GM04503 (cell line): ENCODE data around the gene EPC2.
A peak's percentile ranks its signal among the peaks of the same experiment; 100 is the strongest.

Experiments
- DNase-seq: peaks from one replicate; pipeline ENCODE4 v3.0.0-alpha.2; 2012; ENCODE audit warnings: low read depth

Gene EPC2, protein sequence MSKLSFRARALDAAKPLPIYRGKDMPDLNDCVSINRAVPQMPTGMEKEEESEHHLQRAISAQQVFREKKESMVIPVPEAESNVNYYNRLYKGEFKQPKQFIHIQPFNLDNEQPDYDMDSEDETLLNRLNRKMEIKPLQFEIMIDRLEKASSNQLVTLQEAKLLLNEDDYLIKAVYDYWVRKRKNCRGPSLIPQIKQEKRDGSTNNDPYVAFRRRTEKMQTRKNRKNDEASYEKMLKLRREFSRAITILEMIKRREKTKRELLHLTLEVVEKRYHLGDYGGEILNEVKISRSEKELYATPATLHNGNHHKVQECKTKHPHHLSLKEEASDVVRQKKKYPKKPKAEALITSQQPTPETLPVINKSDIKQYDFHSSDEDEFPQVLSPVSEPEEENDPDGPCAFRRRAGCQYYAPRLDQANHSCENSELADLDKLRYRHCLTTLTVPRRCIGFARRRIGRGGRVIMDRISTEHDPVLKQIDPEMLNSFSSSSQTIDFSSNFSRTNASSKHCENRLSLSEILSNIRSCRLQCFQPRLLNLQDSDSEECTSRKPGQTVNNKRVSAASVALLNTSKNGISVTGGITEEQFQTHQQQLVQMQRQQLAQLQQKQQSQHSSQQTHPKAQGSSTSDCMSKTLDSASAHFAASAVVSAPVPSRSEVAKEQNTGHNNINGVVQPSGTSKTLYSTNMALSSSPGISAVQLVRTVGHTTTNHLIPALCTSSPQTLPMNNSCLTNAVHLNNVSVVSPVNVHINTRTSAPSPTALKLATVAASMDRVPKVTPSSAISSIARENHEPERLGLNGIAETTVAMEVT

DNA sequence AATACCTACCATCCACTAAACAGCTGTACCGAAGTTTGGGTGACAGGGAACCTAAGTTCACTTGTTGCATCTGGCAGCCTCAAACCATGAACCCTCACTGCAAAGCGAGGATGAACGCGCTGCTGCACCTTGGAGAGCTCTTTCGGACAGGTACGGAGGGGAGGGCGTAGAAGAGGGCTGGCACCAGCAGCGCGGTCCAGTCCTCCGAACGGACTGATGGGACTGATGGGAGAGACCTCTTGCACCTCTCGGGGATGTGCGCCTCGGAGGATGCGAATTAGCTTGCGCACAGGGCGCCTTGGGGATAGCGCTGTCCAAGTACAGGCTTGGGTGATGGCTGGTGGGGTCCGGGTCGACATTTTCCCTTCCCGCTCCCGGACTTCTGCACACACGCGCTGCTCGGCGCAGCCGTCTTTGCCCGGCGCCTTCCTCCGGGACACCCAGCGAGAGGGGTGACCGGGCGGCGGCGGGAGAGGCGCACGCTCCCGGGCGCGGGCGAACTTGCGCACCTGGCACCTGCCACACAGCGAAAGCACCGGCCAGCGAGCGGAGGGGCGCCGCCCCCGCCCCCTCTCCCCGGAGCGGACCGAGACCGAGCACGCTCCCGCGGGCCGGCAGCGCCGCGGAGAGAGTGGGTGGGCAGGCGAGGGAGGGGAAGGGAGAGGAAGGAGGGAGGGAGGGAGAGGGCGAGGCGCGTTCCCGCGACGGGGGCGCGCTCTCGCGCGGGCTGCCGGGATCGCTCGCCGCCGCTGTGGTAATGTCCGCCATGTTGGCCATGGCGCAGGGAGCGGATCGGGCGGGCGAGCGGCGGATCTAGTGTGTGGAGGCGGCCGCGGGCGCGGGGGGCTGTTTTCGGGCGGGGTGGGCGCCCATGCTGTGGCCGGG lies at the start of gene EPC2:
TSS of gene EPC2 (plus strand) at position 754 of the 885 bp plus-strand sequence. CDS start 267 bp downstream, outside the sequence.
- no peak for DNase-seq

DNA sequence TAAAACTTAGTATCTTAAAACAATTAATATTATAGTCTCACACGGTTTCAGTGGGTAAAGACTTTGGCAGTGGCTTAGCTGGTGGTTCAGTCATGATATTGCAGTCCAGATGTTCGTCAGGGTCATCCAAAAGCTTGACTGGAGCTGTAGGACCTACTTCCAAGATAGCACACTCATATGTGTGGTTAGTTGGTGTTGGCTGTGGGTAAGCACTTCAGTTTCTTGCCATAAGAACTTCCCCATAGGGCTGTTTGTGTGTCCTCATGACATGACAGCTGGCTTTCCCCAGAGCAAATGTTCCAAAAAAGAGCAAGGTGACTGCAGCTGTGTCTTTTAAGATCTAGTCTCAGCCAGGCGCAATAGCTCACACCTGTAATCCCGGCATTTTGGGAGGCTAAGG lies 48.5 kb upstream of the EPC2 start:
- no peak for DNase-seq

DNA sequence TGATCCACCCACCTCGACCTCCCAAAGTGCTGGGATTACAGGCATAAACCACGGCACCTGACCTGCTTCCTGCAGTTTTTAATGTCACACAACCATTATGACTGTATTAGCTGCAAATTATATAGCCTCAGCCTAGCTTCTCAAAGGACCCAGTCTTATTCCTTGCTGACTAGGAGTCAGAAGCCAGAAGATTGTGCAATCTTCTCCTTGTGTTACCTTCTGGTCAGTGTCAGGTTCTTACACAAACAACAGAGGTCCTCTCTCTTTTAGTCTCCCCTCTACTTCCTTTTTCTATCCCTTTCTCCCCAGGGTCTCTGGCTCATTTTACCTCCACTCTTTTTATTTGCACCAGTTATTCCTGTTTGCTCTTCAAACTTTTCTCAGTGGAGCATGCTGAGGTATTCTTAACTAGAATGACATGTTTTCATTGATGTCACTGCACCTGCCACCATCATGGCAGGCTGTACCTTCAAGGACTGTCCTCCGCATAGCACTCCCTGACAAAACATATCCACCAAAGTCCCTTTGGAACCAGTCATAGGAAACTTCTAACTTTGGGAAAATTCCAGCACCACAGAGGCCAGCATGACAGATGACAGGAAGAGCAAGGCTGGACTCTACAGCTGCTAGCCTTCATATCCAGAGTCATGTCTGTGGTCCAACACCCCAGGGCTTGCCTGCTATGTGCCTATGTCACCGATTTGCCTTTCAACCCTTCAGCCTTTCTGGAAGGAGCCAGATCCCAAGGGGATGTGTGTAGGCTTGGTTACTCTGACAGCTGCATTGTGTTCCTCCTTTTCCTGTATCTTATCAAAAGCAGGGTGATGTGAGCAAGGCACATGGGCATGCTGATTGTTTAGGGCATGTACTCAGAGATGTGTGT lies 45.2 kb upstream of the EPC2 start:
- DNase-seq, result no peak

DNA sequence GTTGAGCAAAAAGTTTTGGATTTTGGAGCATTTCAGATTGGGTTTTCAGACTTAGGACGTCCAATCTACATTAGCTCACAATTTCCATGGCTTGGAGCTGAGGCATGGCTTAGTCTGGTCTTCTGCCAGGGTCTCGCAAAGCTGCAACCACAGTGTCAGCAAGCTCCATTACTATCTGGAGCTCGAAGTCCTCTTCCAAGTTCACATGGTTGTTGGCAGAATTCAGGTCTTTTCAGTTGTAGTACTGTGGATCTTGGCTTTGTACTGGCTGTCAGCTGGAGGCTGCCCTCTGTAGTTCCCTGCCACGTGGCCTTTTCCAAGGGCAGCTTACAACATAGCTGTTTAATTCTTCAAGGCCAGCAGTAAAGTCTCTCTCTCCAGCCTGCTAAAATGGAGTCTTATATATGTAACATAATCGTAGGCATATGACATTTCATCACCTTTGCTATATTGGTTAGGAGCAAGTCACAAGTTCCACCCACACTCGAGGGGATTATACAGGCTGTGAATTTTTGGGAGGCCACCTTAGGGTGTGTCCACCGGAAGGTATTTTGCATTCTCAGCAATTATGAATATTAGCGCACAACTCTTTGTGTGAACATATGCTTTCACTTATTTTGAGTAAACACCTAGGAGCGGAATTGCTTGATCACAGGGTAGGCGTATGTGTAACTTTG lies 41.5 kb upstream of the EPC2 start:
- no peak for DNase-seq

DNA sequence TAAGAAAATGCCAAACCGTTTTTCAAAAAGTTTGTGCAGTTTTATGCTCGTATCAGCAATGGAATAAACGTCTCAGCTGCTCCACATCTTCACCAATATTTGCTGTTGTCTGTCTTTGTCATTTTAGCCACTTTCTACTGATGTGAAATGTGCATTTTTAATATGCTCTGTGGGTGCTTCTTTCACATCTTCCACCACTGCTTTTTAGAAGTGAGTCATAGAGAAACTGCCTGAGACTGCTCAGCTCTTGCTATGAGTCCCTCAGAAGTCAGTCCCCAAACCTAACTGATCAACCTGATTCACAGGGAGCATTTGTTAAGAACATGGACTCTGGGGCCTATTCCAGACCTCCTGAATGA lies 41.0 kb upstream of the EPC2 start:
- no peak for DNase-seq

DNA sequence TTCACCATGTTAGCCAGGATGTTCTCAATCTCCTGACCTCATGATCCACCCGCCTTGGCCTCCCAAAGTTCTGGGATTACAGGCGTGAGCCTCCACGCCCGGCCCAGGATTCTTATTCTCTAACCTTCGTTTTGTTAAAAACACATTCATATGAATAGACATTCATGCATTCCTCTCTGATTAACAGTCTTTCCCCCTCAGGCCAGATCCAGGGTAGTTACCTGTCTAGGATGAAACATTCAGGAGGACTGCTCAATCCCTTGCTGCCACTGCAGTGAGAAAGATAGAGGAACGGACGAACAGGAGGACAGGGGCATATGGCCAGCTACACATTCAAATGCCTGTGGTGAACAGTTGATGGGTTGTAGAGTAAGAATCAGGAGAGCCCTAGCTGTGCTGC lies 39.6 kb upstream of the EPC2 start:
- no peak for DNase-seq

DNA sequence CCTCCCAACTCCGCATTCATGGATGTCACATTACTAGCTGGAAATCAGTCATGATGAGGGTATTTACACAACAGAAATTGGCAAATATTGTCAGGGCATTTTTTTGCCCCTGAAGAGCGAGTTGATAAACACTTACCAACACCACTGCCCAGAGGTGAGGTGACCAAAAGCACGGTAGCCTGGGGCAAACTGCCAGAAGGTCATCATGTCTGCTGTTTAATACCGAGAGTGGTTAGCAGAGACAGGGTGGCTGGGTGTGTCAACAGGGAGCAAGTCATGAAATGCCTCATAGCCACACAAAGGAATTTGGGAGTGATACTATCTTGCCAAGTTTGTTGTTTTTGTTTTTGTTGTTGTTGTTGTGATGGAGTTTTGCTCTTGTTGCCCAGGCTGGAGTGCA lies 37.0 kb upstream of the EPC2 start:
- DNase-seq, result no peak

DNA sequence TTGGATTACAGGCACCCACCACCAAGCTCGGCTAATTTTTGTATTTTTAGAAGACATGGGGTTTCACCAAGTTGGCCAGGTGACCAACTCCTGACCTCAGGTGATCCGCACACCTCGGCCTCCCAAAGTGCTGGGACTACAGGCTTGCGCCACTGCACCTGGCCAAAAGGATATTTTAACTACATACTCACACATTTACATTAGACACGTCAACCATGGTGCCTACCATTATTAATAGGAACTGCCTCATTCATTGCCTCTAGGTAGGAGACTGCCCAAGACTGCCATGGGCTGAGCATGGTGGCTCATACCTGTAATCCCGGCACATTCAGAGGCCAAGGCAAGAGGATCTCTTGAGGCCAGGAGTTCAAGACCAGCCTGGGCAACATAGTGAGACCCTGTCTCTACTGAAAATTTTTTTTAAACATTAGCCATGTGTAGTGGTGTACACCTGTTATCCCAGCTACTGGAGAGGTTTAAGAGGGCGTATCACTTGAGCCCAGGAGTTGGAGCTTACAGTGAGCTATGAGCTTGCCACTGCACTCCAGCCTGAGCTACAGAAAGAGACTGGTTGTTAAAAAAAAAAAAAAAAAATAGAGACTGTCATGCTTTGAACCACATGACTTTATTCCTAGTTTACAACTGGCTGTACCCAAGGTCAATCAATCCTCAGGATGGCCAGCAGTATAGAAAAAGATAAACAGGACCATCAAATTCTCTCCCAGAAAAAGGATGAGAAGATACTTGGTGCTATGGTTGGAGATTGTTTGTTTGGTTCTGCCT lies 31.1 kb upstream of the EPC2 start:
- DNase-seq, result no peak

DNA sequence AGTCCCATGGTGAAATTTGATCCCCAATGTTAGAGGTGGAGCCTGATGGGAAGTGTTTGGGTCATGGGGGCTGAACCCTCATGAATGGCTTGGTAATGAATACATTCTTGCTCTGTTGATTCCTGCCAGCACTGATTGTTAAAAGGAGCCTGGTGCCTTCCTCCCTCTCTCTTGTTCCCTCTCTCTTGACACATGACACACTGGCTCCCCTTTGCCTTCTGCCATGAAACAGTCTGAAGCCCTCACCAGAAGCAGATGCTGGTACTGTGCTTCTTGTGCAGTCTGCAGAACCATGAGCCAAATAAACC lies 30.6 kb upstream of the EPC2 start:
- DNase-seq, result no peak

DNA sequence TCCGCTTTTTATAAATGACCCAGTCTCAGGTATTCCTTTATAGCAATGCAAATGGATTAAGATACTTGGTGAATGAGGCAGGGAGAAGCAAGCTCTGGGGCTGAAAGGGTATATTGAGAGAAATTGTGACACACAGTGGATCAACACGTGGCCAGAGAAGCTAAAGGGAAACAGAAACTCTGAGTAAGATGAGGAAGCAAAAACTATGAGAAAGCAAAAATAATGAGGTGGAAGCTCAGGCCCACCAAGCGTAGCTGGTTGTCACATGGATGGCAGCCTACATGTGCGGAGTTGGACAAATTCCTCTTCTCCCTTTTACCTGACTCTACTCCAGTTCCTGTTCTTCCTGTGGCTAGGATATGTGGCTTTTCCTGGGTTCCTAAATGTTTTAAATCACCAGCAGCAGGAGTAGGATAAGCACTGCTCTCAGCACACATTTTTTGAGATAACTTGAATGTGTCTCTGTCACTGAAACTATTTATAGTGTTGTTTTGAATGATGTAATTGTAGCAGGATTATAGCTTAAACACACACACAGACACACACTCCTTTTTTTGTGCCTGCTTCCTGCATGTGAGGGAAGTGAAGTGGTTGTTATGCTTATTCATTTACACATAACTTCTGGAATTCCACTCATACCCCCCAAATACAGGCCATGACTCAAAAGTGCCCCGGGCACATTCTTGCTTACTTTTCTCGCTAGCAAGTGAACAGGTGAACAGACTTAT lies 30.1 kb upstream of the EPC2 start:
- peak; percentile 7 for DNase-seq

DNA sequence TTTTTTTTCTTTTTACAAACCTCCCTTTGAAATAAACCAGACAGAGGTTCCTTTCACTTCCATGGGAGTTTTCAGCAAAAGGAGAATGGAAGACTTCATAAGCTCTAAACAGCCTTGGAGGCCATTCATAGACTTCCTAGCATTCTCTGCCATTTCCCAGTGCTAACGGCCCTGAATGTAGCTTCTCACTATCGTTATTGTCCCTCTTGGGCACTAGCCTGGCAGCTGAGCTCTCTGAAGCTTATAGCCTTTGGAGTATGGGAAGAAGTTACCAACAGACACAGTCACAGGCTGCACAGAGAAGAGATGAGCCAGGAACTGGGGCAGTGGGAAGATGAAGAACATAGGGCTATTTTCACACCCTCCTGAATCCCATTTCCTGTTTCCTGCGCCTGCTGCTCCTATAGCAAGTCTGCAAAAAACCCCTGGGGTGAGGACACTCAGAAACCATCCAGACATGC lies 29.1 kb upstream of the EPC2 start:
- DNase-seq, result no peak

DNA sequence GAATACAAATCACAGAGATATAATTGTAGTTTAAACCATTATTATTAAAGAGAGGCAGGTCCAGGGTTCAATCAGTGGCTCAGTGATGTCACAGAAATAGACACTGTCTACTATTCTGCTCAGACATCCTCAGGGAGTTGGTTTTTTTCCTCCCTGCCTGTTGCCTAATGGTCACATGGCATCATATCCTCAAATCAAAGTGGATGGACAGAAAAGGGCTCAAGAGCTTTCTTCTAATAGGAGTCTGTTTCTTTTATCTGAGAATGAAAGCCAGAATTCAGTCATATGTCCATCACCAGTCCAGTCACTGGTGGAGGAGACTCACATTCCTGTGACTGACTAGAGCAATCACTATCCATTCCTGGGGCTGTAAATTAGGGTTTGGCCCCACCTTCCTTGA lies 27.9 kb upstream of the EPC2 start:
- DNase-seq, result no peak

DNA sequence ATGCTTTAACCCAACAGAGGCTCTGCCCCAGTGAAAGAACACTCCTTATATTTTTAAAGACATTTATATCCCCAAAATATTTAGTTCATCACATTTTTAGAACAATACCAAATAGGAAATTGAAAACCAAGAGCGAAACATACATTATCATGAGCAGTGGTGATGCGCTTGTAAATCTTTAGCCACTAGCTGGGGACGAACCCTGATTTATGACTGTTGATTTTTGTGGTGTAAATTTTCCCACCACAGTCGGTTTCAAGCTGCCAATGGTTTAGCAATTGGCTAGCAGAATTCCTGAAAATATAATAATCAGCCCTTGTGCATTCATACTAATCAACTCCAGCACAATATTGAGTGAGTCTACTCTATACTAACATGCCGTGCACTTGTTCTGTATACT lies 27.3 kb upstream of the EPC2 start:
- no peak for DNase-seq

DNA sequence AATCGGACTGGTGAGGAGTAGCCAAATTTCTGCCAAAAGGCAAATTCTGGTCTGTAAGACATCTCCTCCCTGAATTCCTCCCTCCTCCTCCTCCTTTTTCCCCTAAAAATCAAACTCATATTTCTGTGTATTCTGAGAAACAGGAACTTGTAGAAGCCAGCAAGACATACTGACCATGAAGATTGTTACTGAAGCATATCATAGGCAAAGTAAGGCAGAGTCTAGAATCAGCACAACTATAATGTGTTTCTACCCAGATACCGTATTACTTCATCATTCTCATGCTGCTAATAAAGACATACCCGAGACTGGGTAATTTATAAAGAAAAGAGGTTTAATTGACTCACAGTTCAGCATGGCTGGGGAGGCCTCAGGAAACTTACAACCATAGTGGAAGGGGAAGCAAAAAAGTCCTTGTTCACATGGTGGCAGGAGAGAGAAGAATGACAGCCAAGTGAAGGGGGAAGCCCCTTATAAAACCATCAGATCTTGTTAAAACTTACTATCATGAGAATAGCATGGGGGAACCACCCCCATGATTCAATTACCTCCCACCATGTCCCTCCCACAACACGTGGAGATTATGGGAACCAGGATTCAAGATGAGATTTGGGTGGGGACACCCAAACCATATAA lies 24.9 kb upstream of the EPC2 start:
- DNase-seq, result no peak

DNA sequence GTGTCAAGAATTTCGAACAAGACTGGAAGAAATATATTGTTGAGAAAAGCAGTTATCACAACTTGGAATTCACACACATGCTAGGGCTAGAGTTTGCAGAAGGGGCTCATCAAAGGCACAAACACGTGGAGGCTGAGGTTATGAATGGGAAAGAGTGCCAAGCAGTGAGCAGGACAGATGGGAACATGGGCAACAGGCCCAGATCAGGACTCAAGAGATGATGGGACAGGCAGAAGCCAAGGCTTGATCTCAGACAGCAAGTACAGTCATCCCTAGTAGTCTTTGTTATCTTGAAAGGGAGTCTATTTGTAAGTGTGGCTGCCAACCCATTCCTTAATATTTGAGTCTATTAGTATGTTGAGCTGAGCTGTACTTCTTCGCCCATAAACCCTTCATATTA lies 22.2 kb upstream of the EPC2 start:
- DNase-seq, result no peak

DNA sequence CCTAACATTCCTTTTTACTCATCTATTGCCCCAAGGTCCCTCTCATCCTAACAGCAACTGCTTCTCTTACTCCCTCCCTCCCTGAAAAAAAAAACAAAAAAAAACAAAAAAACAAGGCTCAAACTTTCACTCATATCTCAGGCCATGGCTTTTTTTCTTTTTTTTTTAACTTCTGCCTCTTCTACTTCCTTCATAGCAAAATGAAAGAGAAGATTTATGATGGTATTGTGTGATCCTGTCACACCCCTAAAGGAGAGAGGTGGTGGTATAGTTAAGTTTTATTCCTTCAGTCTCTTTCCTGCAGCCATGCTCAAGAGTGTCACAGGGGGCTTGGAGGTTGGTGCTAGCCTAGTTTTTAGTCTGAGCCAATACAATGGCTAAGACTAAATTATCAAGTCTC lies 21.5 kb upstream of the EPC2 start:
- DNase-seq, result no peak

DNA sequence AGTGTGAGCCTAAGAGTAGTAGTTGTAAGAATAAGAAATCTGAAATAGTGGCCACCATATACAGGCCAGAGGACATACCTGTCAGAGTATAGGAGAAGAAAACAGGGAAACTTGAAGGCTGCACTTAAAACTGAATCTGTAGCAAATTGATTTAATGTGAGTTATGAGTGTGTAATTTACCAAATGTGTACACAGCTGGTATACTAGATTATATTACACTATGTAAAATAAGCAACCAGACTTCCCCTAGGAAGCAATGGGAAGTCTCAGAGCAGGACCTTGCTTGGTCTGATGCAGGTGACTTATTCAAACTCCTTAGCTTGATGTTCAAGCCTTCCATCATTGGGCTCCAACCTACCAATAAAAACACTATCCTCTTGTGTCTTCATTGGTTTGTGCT lies 17.3 kb upstream of the EPC2 start:
- DNase-seq, result no peak

DNA sequence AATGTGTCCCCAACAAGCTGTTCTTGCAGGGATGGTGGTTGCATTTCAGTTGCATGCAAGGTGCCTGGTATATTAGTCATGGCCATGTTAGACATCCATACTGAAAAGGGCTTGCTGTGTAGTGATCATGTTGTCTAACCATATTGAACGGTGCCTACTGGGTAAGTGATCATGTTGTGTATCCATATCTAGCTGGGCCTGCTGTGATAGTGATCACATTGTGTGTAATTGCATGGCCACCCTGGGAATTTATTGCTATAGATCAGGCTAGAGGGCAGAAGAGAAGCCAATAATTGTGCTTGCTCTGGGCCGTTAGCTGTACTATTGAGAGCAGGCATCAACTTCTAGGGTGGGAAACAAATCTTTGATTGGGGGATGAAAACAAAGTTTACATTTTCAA lies 9.8 kb upstream of the EPC2 start:
- no peak for DNase-seq

DNA sequence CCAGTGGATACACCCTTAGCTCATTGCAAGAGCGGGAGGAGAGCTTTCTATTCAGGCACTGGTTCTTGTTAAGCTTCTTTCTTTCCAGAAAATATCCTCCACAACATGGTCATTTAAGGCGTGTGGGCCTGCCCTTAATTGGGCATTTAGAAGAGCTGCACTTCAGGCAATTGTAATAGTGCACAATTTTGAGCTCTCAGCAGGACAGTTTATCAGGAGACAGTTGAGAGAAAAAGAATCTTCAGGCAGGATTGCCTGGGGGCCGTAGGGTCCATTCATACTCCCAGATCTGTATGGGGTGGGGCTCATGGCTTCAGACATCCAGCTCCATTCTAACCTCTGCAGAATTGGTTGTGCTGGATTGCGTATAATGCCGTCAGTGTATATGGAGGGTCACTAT lies 6.0 kb upstream of the EPC2 start:
- DNase-seq, result no peak
